Ovary (tissue), 9 donors: ENCODE measurements around the gene SULT2B1. TPM values are rescaled to one million over a fixed set of nuclear protein-coding genes. Genes with fewer than 3 reads are reported as not detected.

ENCODE experiments used
- DNase-seq, 5 donors: peaks; one replicate each; pipeline ENCODE4 v3.0.0-alpha.2; 2019 to 2020
- H3K27ac ChIP-seq, 2 donors: fragments of 200-600 bp; one replicate each; pipeline versions ENCODE4 v1.5.1 to v1.8.0; 2019 to 2022
- H3K27me3 ChIP-seq: fragments of 200-600 bp; one replicate; pipeline ENCODE4 v1.8.0; 2022
- H3K36me3 ChIP-seq: fragments of 200-600 bp; sonication (generic); one replicate; pipeline ENCODE4 v1.5.1; 2019
- H3K4me1 ChIP-seq: one replicate; pipeline ENCODE4 v1.8.1; 2013; ENCODE audit warnings: mild to moderate bottlenecking, moderate library complexity; ENCODE audit not compliant: insufficient read depth
- H3K4me3 ChIP-seq: fragments of 200-600 bp; sonication (generic); one replicate; pipeline ENCODE4 v1.5.1; 2017
- H3K9me3 ChIP-seq, 2 donors: fragments of 200-600 bp in 1 of 2; sonication (generic) in 1 of 2; one replicate each; pipeline versions ENCODE4 v1.5.1 to v1.8.1; 2013 to 2019; ENCODE audit warnings: mild to moderate bottlenecking in 1 of 2, moderate library complexity in 1 of 2
- CTCF ChIP-seq, 3 donors: fragments of 450-650 bp in 2 of 3; fragments of 200-600 bp in 1 of 3; IDR thresholded peaks; one replicate each; pipeline versions ENCODE4 v1.5.1 to v1.8.0; 2016 to 2022; ENCODE audit warnings: antibody characterized with exemption in 3 of 3, mild to moderate bottlenecking in 1 of 3
- EP300 ChIP-seq: sonication (generic); formaldehyde crosslinking; IDR thresholded peaks from one replicate; pipeline ENCODE4 v1.6.1; 2017; ENCODE audit warnings: antibody characterized with exemption
- POLR2A ChIP-seq: fragments of 450-650 bp; IDR thresholded peaks from one replicate; pipeline ENCODE4 v1.6.1; 2017; ENCODE audit warnings: antibody characterized with exemption, mild to moderate bottlenecking, moderate library complexity
- WGBS, 3 donors: extraction: QIAGEN DNeasy Blood & Tissue Kit in 1 of 3; methylation state at CpG; one replicate each; pipeline versions ENCODE4 v1.1.5 to v1.1.7; 2013 to 2017; 5-methylcytosine and 5-hydroxymethylcytosine counted together
- intact Hi-C, 4 donors: fragments of 100-400 bp; cut with DNase I; formaldehyde crosslinking; loops; one replicate each; pipeline versions ENCODE4 v1.11.0 to v1.15.1; 2022 to 2023
- polyA plus RNA-seq, 2 donors: library from polyadenylated mRNA; stranded (reverse); fragments of 200-250 nt in 1 of 2; fragments of 350-450 nt in 1 of 2; fragmentation: Illumina TruSeq in 1 of 2; extraction: RNeasy Lipid Tissue Mini Kit (QIAGEN cat#74804) in 1 of 2; gene quantifications; one replicate each; pipeline ENCODE4 v1.2.3, GENCODE V29; 2013 to 2014
- total RNA-seq, 7 donors: library from RNA; depleted of rRNA in 2 of 7; stranded (reverse); fragments of >200 nt in 2 of 7; fragmentation: NEBNext Ultra II Directional in 3 of 7; extraction: Animal tissue kit (Norgen Biotek cat#: 25700) in 3 of 7; gene quantifications; one replicate each; pipeline versions ENCODE4 v1.1.0 to v1.2.4, GENCODE V29; 2016 to 2023
- donor health status: DM: no; HTN: no; CAD: no; lungs with moderate emphysema.
- donor health status: DM: no; HTN: no; CAD: no.
- donor health status: Bipolar disorder and iron deficiency.
- donor health status: DM: yes; HTN: yes; CAD: no.
- donor health status: DM: no; HTN: no; CAD: no.
- donor health status: DM: yes; HTN: yes; CAD: no.

The SULT2B1 gene
- total and polyA plus RNA-seq, 9 donors, result 0.10 to 0.20 TPM; not detected in 7

- intact Hi-C loops, result no loop called here
- peaks cover 3 to 23% of the 10 kb centered on the region in 2 donors for H3K9me3 ChIP-seq
- TF ChIP-seq CTCF (IDR thresholded peaks at IDR 0.05) (no peak), POLR2A (no peak), EP300 (no peak)
These were observed 27.2 kb upstream of the SULT2B1 start for GRCh38 chr19:48524732-48525131.

GRCh38 chr19:48529156-48529555, 22.8 kb upstream of the SULT2B1 start:
- TF ChIP-seq CTCF (IDR thresholded peaks at IDR 0.05) (no peak), POLR2A (no peak), EP300 (no peak)
- 95 to 99% (median 95%) methylated on average over 4 of the region's 4 CpGs for WGBS, 3 donors
- no peaks in the 10 kb centered on the region for H3K4me1 ChIP-seq
- H3K27ac ChIP-seq, result no peak overlapping the region
- peaks cover 3 to 22% of the 10 kb centered on the region in 2 donors for H3K9me3 ChIP-seq
- no peaks in the 10 kb centered on the region for H3K36me3 ChIP-seq
- DNase-seq, result no peak
- no peaks in the 10 kb centered on the region for H3K27me3 ChIP-seq
- intact Hi-C loops, result no loop called here
- H3K4me3 ChIP-seq, result no peak overlapping the region

More at GRCh38 chr19:48524732-48525131, 27.2 kb upstream of the SULT2B1 start:
- no peaks in the 10 kb centered on the region for H3K4me1 ChIP-seq
- H3K4me3 ChIP-seq, result no peak overlapping the region
- no peak overlapping the region for H3K27ac ChIP-seq
- DNase-seq, result no peak
- WGBS, 3 donors, result 91 to 96% (median 92%) methylated on average over 5 of the region's 5 CpGs
- no peaks in the 10 kb centered on the region for H3K27me3 ChIP-seq
- no peaks in the 10 kb centered on the region for H3K36me3 ChIP-seq

- no peaks in the 10 kb centered on the region for H3K27me3 ChIP-seq
- no peak overlapping the region for H3K4me3 ChIP-seq
- no peaks in the 10 kb centered on the region for H3K4me1 ChIP-seq
- intact Hi-C loops, result no loop called here
- no peaks in the 10 kb centered on the region for H3K36me3 ChIP-seq
- TF ChIP-seq POLR2A, result no peak
- no peak for TF ChIP-seq CTCF (IDR thresholded peaks at IDR 0.05)
- TF ChIP-seq EP300, result no peak
- H3K27ac ChIP-seq, result no peak overlapping the region
- WGBS, 3 donors, result 60 to 72% (median 68%) methylated on average over 20 of the region's 20 CpGs
- peaks cover 3 to 18% of the 10 kb centered on the region in 2 donors for H3K9me3 ChIP-seq
- no peak for DNase-seq
These were observed 21.8 kb upstream of the SULT2B1 start for GRCh38 chr19:48530066-48530720.

- DNase-seq, result no peak
- Histone ChIP-seq H3K4me1 (no peaks in the 10 kb centered on the region), H3K36me3 (no peaks in the 10 kb centered on the region), H3K27me3 (no peaks in the 10 kb centered on the region), H3K27ac (no peak overlapping the region), H3K9me3 (peaks cover 3 to 18% of the 10 kb centered on the region in 2 donors), H3K4me3 (no peak overlapping the region)
- WGBS, 3 donors, result 70 to 78% (median 72%) methylated on average over 6 of the region's 6 CpGs
- no peak for TF ChIP-seq POLR2A
- no peak for TF ChIP-seq CTCF (IDR thresholded peaks at IDR 0.05)
- no peak for TF ChIP-seq EP300
- intact Hi-C loops, result no loop called here
These were observed 21.2 kb upstream of the SULT2B1 start for GRCh38 chr19:48530770-48531169.
